GM21786 (cell line): ENCODE results near the gene DNAH1.
"Not testable (repeated sequence)": the region's sequence is repeated elsewhere in the genome, so short reads cannot be mapped to it uniquely, and the experiment has no call there.

Source experiments
- ATAC-seq: cut with Tn5 transposase; IDR thresholded peaks from one replicate; pipeline ENCODE4 v1.9.1; 2021; ENCODE audit not compliant: unreplicated experiment

Gene DNAH1

GRCh38 chr3:52331091-52331490 is 15.0 kb downstream of the DNAH1 start:
- no peak for ATAC-seq

- no peak for ATAC-seq
Observed at GRCh38 chr3:52331906-52332305, 15.8 kb downstream of the DNAH1 start.

GRCh38 chr3:52333869-52334557 is 17.9 kb downstream of the DNAH1 start:
- ATAC-seq = no peak

GRCh38 chr3:52338131-52338530 is 22.0 kb downstream of the DNAH1 start:
- not testable (repeated sequence) for ATAC-seq

GRCh38 chr3:52339612-52340011 is 23.5 kb downstream of the DNAH1 start:
- no peak for ATAC-seq

- no peak for ATAC-seq
Observed at GRCh38 chr3:52341123-52341522, 25.0 kb downstream of the DNAH1 start.

GRCh38 chr3:52343946-52344600 is 28.0 kb downstream of the DNAH1 start:
- no peak for ATAC-seq

- ATAC-seq = no peak
Observed at GRCh38 chr3:52345521-52346109, 29.5 kb downstream of the DNAH1 start.

- ATAC-seq = no peak
Observed at GRCh38 chr3:52346623-52347530, 30.8 kb downstream of the DNAH1 start.

- no peak for ATAC-seq
Observed at GRCh38 chr3:52347716-52348635, 31.9 kb downstream of the DNAH1 start.

- no peak for ATAC-seq
Observed at GRCh38 chr3:52349131-52349530, 33.0 kb downstream of the DNAH1 start.

- ATAC-seq = no peak
Observed at GRCh38 chr3:52349611-52350395, 33.7 kb downstream of the DNAH1 start.

GRCh38 chr3:52350416-52350815 is 34.3 kb downstream of the DNAH1 start:
- ATAC-seq = no peak

GRCh38 chr3:52350981-52351761 is 35.1 kb downstream of the DNAH1 start:
- no peak for ATAC-seq

- no peak for ATAC-seq
Observed at GRCh38 chr3:52351762-52352368, 35.7 kb downstream of the DNAH1 start.

GRCh38 chr3:52352566-52352965 is 36.4 kb downstream of the DNAH1 start:
- no peak for ATAC-seq

GRCh38 chr3:52353291-52353855 is 37.3 kb downstream of the DNAH1 start:
- ATAC-seq = no peak

- no peak for ATAC-seq
Observed at GRCh38 chr3:52354676-52355075, 38.6 kb downstream of the DNAH1 start.
